Esophagus squamous epithelium (tissue), 5 donors: ENCODE measurements around the gene HIRA. TPM values are rescaled to one million over a fixed set of nuclear protein-coding genes. Genes with fewer than 3 reads are reported as not detected.
"Not testable (repeated sequence)": the region's sequence is repeated elsewhere in the genome, so short reads cannot be mapped to it uniquely, and the experiment has no call there.

Experiments
- DNase-seq: peaks from one replicate; lab custom pipeline; 2025; lab: John Stamatoyannopoulos, UW
- H3K27ac ChIP-seq, 4 donors: fragments of 200-600 bp; sonication (generic); one replicate each; pipeline ENCODE4 v1.5.1; 2016 to 2019; ENCODE audit warnings: mild to moderate bottlenecking in 1 of 4
- H3K27me3 ChIP-seq, 4 donors: fragments of 200-600 bp; sonication (generic); 1 replicate in 3 of 4; 2 replicates in 1 of 4; pipeline versions ENCODE4 v1.5.1 to v1.6.0; 2017 to 2021; ENCODE audit warnings: antibody characterized with exemption in 1 of 4
- H3K36me3 ChIP-seq, 3 donors: fragments of 200-600 bp; sonication (generic); one replicate each; pipeline ENCODE4 v1.5.1; 2016 to 2019
- H3K4me1 ChIP-seq, 3 donors: fragments of 200-600 bp; sonication (generic); one replicate each; pipeline ENCODE4 v1.5.1; 2017 to 2019
- H3K4me3 ChIP-seq, 4 donors: fragments of 200-600 bp; sonication (generic); 1 replicate in 3 of 4; 2 replicates in 1 of 4; pipeline ENCODE4 v1.5.1; 2016 to 2019; ENCODE audit warnings: mild to moderate bottlenecking in 2 of 4, moderate library complexity in 1 of 4
- H3K9me3 ChIP-seq, 3 donors: fragments of 200-600 bp; sonication (generic); one replicate each; pipeline ENCODE4 v1.5.1; 2016 to 2019
- POLR2A ChIP-seq, 4 donors: fragments of 450-650 bp; IDR thresholded peaks; one replicate each; pipeline ENCODE4 v1.6.1; 2017; ENCODE audit warnings: antibody characterized with exemption in 4 of 4, mild to moderate bottlenecking in 4 of 4, moderate library complexity in 3 of 4
- WGBS, 2 donors: methylation state at CpG; one replicate each; pipeline ENCODE4 v1.1.5; 2018; 5-methylcytosine and 5-hydroxymethylcytosine counted together
- intact Hi-C: fragments of 100-400 bp; cut with DNase I; formaldehyde crosslinking; loops from one replicate; pipeline ENCODE4 v1.15.0; 2022
- total RNA-seq, 4 donors: library from RNA; depleted of rRNA; stranded (reverse); fragments of >200 nt; gene quantifications; one replicate each; pipeline ENCODE4 v1.1.0, GENCODE V29; 2016
- TF ChIP-seq, protein P1 (sequence below), 6 experiments: fragments of 450-650 bp in 4 of 6; fragments of 200-600 bp in 2 of 6; sonication (generic) in 2 of 6; IDR thresholded peaks; one replicate each; pipeline ENCODE4 v1.5.1; 2016 to 2019; ENCODE audit warnings: antibody characterized with exemption in 6 of 6, mild to moderate bottlenecking in 4 of 6, moderate library complexity in 4 of 6
- donor health status: DM: yes; HTN: yes; CAD: no.

Gene HIRA
- total RNA-seq, 4 donors from 2014 or later, result 11.2 to 19.8 (median 14.4) TPM

DNA sequence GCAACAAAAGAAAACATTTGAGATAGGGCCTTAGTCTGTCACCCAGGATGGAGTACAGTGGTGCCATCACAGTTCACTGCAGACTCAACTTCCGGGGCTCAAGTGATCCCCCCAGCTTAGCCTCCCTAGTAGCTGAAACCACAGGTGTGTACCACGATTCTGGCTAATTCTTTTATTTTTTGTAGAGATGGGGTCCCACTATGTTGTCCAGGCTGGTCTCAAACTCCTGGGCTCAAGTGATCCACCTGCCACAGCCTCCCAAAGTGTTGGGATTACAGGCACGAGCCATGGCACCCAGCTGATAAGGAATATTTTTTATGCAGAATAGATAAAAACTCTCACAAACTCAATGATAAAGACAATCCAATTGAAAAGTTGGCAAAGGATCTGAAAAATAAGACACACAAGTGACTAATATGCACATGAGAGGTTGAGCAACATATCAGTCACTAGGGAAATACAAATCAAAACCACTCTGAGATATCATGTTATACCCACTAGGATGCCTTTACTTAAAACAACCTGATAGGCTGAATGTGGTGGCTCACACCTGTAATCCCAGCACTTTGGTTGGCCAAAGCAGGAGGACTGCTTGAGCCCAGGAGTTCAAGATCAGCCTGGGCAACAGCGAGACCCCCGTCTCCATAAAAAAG is 106.1 kb downstream of the HIRA start:
- H3K36me3 ChIP-seq, result peaks cover 2 to 29% (median 4%) of the 10 kb centered on the region in 3 donors
- H3K4me1 ChIP-seq, result no peaks in the 10 kb centered on the region
- 77 to 86% methylated on average over 4 to 5 of the region's 5 CpGs for WGBS, 2 donors
- H3K27me3 ChIP-seq, result no peaks in the 10 kb centered on the region
- H3K9me3 ChIP-seq, result peaks cover 0 to 13% (median 0%) of the 10 kb centered on the region in 3 donors
- TF ChIP-seq, protein P1, sequence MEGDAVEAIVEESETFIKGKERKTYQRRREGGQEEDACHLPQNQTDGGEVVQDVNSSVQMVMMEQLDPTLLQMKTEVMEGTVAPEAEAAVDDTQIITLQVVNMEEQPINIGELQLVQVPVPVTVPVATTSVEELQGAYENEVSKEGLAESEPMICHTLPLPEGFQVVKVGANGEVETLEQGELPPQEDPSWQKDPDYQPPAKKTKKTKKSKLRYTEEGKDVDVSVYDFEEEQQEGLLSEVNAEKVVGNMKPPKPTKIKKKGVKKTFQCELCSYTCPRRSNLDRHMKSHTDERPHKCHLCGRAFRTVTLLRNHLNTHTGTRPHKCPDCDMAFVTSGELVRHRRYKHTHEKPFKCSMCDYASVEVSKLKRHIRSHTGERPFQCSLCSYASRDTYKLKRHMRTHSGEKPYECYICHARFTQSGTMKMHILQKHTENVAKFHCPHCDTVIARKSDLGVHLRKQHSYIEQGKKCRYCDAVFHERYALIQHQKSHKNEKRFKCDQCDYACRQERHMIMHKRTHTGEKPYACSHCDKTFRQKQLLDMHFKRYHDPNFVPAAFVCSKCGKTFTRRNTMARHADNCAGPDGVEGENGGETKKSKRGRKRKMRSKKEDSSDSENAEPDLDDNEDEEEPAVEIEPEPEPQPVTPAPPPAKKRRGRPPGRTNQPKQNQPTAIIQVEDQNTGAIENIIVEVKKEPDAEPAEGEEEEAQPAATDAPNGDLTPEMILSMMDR (IDR thresholded peaks at IDR 0.05), result no peak
- no peak for TF ChIP-seq POLR2A (IDR thresholded peaks at IDR 0.05)
- intact Hi-C loops, result no loop called here
- H3K27ac ChIP-seq, result no peak overlapping the region
- no peak overlapping the region for H3K4me3 ChIP-seq
- no peak for DNase-seq

DNA sequence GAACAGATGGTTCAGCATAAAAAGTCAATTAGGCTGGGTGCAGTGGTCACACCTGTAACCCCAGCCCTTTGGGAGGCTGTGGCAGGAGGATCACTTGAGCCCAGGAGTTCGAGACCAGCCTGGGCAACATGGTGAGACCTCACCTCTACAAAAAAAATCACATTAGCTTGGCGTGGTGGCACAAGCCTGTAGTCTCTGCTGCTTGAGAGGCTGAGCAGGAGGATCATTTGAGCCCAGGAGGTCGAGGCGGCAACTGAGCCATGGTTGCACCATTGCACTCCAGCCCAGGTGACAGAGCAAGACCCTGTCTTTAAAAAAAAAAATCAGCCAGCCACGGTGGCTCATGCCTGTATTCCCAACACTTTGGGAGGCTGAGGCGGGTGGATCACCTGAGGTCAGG is 108.1 kb downstream of the HIRA start:
- intact Hi-C loops, H3K36me3 ChIP-seq, H3K4me1 ChIP-seq, DNase-seq, H3K4me3 ChIP-seq, H3K9me3 ChIP-seq, H3K27ac ChIP-seq, H3K27me3 ChIP-seq: not testable (repeated sequence)
- WGBS, 2 donors, result 83 to 95% methylated on average over 2 to 6 of the region's 6 CpGs

DNA sequence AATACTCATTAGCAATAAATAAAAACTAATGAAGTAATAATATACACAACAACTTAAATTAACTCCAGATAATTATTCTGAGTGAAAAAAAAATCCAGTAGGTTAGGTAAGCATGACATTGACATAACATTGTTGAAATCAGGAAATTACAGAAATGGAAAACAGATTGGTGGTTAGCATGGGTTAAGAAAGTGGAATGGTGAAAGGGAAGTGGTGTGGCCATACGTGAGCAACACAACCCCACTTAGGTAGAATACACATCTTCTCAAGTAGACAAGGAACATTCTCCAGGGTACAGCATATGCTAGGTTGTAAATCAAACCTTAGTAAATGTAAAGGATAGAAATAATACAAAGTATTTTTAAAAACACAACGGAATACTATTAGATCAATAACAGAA is 109.8 kb downstream of the HIRA start:
- no peaks in the 10 kb centered on the region for H3K4me1 ChIP-seq
- WGBS, 2 donors, result 76 to 77% methylated on average over 2 of the region's 2 CpGs
- TF ChIP-seq, protein P1 (IDR thresholded peaks at IDR 0.05), result no peak
- no peak for TF ChIP-seq POLR2A (IDR thresholded peaks at IDR 0.05)
- no peak for DNase-seq
- intact Hi-C loops, result no loop called here
- H3K9me3 ChIP-seq, result peaks cover 0 to 24% (median 17%) of the 10 kb centered on the region in 3 donors
- no peaks in the 10 kb centered on the region for H3K36me3 ChIP-seq
- H3K4me3 ChIP-seq, result no peak overlapping the region
- H3K27me3 ChIP-seq, result no peaks in the 10 kb centered on the region
- no peak overlapping the region for H3K27ac ChIP-seq

DNA sequence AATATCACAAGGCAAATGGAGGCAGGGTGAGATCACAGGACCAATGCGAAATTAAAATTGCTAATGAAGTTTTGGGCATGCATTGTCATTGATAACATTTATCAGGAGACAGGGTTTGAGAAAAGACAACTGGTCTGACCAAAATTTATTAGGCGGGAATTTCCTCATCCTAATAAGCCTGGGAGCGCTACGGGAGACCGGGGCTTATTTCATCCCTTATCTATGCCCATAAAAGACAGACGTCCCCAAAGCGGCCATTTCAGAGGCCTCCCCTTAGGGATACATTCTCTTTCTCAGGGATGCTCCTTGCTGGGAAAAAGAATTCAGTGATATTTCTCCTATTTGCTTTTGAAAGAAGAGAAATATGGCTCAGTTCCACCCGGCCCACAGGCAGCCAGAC is 111.4 kb downstream of the HIRA start:
- DNase-seq, intact Hi-C loops, H3K27ac ChIP-seq, H3K4me1 ChIP-seq, H3K27me3 ChIP-seq, H3K36me3 ChIP-seq, H3K4me3 ChIP-seq: not testable (repeated sequence)
- 89 to 91% methylated on average over 8 of the region's 8 CpGs for WGBS, 2 donors
- H3K9me3 ChIP-seq, result peaks cover 0 to 35% (median 30%) of the 10 kb centered on the region in 3 donors

DNA sequence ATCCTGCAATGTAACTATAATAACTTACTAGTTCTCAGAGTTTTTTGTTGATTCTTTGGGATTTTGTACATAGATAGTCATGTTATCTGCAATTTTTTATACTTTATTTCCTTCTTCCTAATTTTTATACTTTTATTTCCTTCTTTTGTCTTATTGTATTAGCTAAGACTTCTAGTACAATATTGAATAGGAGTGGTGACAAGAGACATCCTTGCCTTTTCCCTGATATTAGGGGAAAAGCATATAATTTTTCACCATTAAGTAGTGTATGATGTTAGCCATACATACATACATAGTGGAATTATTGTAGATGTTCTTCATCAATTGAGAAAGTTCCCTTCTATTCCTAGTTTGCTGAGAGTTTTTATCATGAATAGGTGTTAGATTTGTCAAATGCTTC is 112.3 kb downstream of the HIRA start:
- Histone ChIP-seq H3K4me1 (no peaks in the 10 kb centered on the region), H3K27ac (no peak overlapping the region), H3K36me3 (no peaks in the 10 kb centered on the region), H3K9me3 (peaks cover 0 to 37% (median 34%) of the 10 kb centered on the region in 3 donors), H3K4me3 (no peak overlapping the region), H3K27me3 (no peaks in the 10 kb centered on the region)
- intact Hi-C loops, result no loop called here
- no peak for TF ChIP-seq POLR2A (IDR thresholded peaks at IDR 0.05)
- TF ChIP-seq, protein P1 (IDR thresholded peaks at IDR 0.05), result no peak
- DNase-seq, result no peak

DNA sequence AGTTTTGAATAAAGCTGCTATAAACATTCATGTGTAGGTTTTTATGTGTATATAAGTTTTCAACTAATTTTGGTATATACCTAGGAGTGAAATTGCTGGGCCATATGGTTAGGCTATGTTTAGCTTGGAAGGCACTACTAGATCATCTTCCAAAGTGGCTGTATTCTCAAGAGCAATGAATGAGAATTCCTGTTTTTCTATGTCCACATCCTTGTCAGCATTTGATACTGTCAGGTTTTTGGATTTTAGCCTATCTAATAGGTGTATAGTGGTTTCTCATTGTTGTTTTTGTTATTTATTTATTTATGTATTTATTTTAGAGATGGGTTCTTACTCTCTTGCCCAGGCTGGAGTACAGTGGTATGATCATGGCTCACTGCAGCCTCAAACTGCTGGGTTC is 113.7 kb downstream of the HIRA start:
- DNase-seq, result no peak
- H3K9me3 ChIP-seq, result peaks cover 0 to 37% (median 34%) of the 10 kb centered on the region in 3 donors
- intact Hi-C loops, result no loop called here
- H3K4me1 ChIP-seq, result no peaks in the 10 kb centered on the region
- H3K27me3 ChIP-seq, result no peaks in the 10 kb centered on the region
- H3K4me3 ChIP-seq, result no peak overlapping the region
- no peak for TF ChIP-seq POLR2A (IDR thresholded peaks at IDR 0.05)
- TF ChIP-seq, protein P1 (IDR thresholded peaks at IDR 0.05), result no peak
- H3K27ac ChIP-seq, result no peak overlapping the region
- no peaks in the 10 kb centered on the region for H3K36me3 ChIP-seq
